Progenitor cell of endocrine pancreas (in vitro differentiated cells): Measurements from ENCODE around the gene ACVRL1. TPM values are rescaled to one million over a fixed set of nuclear protein-coding genes. Genes with fewer than 3 reads are reported as not detected.

ENCODE experiments used
- DNase-seq: peaks from one replicate; pipeline ENCODE4 v3.0.0; 2021; ENCODE audit warnings: low spot score; ENCODE audit not compliant: unreplicated experiment
- H3K27ac Mint-ChIP-seq: 2 replicates; pipeline ENCODE4 v1.8.0; 2021; ENCODE audit warnings: mild to moderate bottlenecking, moderate library complexity, mixed read lengths
- H3K27me3 Mint-ChIP-seq: 2 replicates; pipeline ENCODE4 v1.8.0; 2021; ENCODE audit warnings: mixed read lengths
- H3K36me3 Mint-ChIP-seq: 2 replicates; pipeline ENCODE4 v1.8.0; 2022; ENCODE audit warnings: mixed read lengths; ENCODE audit not compliant: insufficient read depth
- H3K4me1 Mint-ChIP-seq: 2 replicates; pipeline ENCODE4 v1.8.0; 2021; ENCODE audit warnings: low read depth, mixed read lengths
- H3K4me3 Mint-ChIP-seq: 2 replicates; pipeline ENCODE4 v1.8.0; 2021; ENCODE audit warnings: low read depth, mild to moderate bottlenecking, moderate library complexity, mixed read lengths
- H3K9me3 Mint-ChIP-seq: 2 replicates; pipeline ENCODE4 v1.8.0; 2021; ENCODE audit warnings: low read depth, mixed read lengths
- CTCF ChIP-seq: fragments of 200-600 bp; sonication (generic); IDR thresholded peaks from one replicate; pipeline ENCODE4 v1.5.0; 2021; ENCODE audit warnings: antibody characterized with exemption, mild to moderate bottlenecking; ENCODE audit not compliant: unreplicated experiment
- total RNA-seq: library from RNA; stranded (reverse); gene quantifications from 2 replicates; pipeline ENCODE4 v1.2.1, GENCODE V29; 2021

Gene ACVRL1
- total RNA-seq, 1 donor from 2014 or later = not detected

- Mint-ChIP-seq H3K27me3 (peaks cover 62% of the 10 kb centered on the region), H3K27ac (no peak overlapping the region), H3K36me3 (no peaks in the 10 kb centered on the region), H3K9me3 (no peaks in the 10 kb centered on the region), H3K4me1 (peaks cover 25% of the 10 kb centered on the region), H3K4me3 (peak overlapping the region; percentile 68)
- no peak for DNase-seq
- no peak for TF ChIP-seq CTCF
Measured at GRCh38 chr12:51867796-51868428, 39.4 kb upstream of the ACVRL1 start.

- Mint-ChIP-seq H3K36me3 (no peaks in the 10 kb centered on the region), H3K27me3 (peaks cover 67% of the 10 kb centered on the region), H3K4me1 (peaks cover 19% of the 10 kb centered on the region), H3K4me3 (peak overlapping the region; percentile 68), H3K27ac (no peak overlapping the region), H3K9me3 (no peaks in the 10 kb centered on the region)
- no peak for DNase-seq
- TF ChIP-seq CTCF = peak; percentile 12
Measured at GRCh38 chr12:51868821-51869495, 38.3 kb upstream of the ACVRL1 start.

GRCh38 chr12:51869496-51869865, 37.8 kb upstream of the ACVRL1 start:
- Mint-ChIP-seq H3K36me3 (no peaks in the 10 kb centered on the region), H3K27ac (no peak overlapping the region), H3K27me3 (peaks cover 70% of the 10 kb centered on the region), H3K4me1 (peaks cover 21% of the 10 kb centered on the region), H3K9me3 (no peaks in the 10 kb centered on the region), H3K4me3 (peak overlapping the region; percentile 47)
- no peak for TF ChIP-seq CTCF
- no peak for DNase-seq

- Mint-ChIP-seq H3K27ac (peak overlapping the region; percentile 39), H3K27me3 (peaks cover 69% of the 10 kb centered on the region), H3K9me3 (no peaks in the 10 kb centered on the region), H3K4me3 (peak overlapping the region; percentile 47), H3K4me1 (peaks cover 21% of the 10 kb centered on the region), H3K36me3 (no peaks in the 10 kb centered on the region)
- no peak for DNase-seq
- no peak for TF ChIP-seq CTCF
Measured at GRCh38 chr12:51869931-51870330, 37.4 kb upstream of the ACVRL1 start.

GRCh38 chr12:51870504-51870903, 36.8 kb upstream of the ACVRL1 start:
- peaks cover 19% of the 10 kb centered on the region for H3K4me1 Mint-ChIP-seq
- H3K27ac Mint-ChIP-seq = peak overlapping the region; percentile 39

More at GRCh38 chr12:51870504-51870903, 36.8 kb upstream of the ACVRL1 start:
- Mint-ChIP-seq H3K36me3 (no peaks in the 10 kb centered on the region), H3K9me3 (no peaks in the 10 kb centered on the region), H3K4me3 (peak overlapping the region; percentile 0), H3K27me3 (peaks cover 69% of the 10 kb centered on the region)
- no peak for DNase-seq
- no peak for TF ChIP-seq CTCF
